Activated T-helper 1 cell treated with Interleukin-2 at 50 U/mL for 16 hours (primary cell): Measurements from ENCODE around the gene LDB2.
"Not testable (repeated sequence)": the region's sequence is repeated elsewhere in the genome, so short reads cannot be mapped to it uniquely, and the experiment has no call there.

Experiments used
- DNase-seq: peaks from one replicate; pipeline ENCODE4 v3.0.0-alpha.2; 2020; ENCODE audit warnings: low read depth

LDB2 gene

GRCh38 chr4:16897991-16898827 is at the start of gene LDB2:
TSS of gene LDB2 (minus strand) at chr4:16898645.
- DNase-seq, result no peak

DNA sequence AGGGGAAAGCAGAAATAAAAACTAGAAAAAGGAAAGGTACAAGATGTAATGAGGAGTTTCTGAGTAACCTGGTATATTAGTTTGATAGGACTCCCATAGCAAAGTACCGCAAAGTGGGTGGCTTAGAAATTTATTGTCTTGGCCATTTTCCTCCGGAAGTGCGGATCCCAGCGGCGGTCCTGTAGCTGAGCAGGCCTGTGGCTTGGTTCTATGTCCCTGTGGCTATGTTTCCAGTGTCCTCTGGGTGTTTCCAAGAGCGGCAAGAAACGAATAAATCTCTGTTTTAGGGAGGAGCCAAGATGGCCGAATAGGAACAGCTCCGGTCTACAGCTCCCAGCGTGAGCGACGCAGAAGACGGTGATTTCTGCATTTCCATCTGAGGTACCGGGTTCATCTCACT is 44.0 kb upstream of the LDB2 start:
- no peak for DNase-seq

DNA sequence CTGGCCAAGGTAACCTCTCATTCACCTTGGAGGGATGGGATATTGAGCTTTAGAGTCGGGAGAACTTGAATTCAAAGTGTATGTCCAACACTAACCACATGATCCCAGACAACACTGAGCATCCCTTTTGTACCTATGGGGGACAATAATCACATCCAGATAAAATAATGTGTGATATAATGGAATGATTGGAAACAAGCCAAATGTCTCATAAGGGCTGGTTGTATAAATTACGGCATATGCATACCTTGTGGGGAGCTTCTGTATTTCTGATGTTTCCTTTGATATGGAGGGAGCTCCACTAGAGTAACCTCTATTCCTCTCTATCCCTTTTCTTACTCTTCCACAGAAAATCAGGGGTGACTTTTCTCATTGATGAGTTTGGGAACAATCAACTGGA is 40.7 kb upstream of the LDB2 start:
- DNase-seq, result no peak

DNA sequence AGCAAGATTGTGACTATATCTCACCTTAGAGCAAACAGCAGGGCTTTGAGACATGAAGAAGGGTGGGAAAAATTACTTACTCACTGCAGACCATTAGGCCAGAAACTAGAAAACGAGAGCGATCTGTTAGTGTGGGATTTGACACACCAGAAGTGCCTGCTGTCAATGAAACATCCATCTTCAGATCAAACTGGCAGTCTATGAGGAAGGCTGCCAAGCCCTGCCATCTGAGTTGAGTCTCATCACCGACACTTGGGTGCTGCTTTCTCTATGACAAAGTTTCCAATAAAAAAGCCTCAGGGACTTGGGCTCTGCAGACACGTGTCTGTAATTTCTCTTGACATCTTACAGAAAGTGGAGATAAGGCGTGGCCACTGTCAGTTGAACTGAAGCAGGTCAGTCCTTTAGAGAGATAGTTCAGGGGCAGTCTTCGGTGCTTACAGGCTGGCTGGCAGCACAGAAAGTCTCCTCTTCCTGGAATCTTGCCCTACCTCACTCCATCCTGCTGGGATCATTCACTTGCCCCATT is 40.1 kb upstream of the LDB2 start:
- DNase-seq, result no peak

GRCh38 chr4:16931339-16932305 is 33.2 kb upstream of the LDB2 start:
- DNase-seq, result no peak

DNA sequence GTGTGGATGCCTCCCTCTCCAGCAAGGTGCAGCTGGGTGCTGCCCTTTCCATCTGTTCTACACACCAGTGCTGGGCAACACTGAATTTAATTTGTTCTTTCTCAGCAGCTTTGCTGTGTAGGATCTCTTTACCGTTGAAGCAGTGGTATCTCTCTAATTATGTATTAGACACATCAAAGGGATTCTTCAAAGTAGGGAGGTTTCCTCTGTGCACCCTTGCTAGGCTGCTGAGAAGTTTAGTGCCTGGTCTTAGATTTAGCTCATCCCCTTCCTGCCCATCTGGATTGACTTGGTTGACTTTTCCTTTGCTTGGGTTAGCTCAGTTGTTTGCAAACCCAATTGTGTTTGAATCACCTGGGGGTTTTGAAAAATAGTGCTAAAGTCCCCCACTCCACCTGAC is 27.8 kb upstream of the LDB2 start:
- DNase-seq, result no peak

DNA sequence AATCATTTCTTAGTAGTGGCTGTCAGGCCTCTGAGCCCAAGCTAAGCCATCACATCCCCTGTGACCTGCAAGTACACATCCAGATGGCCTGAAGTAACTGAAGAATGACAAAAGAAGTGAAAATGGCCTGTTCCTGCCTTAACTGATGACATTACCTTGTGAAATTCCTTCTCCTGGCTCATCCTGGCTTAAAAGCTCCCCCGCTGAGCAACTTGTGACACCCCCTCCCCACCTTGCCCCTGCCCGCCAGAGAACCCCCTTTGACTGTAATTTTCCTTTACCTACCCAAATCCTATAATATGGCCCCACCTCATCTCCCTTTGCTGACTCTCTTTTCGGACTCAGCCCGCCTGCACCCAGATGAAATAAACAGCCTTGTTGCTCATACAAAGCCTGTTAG is 20.3 kb upstream of the LDB2 start:
- DNase-seq, result not testable (repeated sequence)

GRCh38 chr4:16916719-16917337 is 18.4 kb upstream of the LDB2 start:
- DNase-seq, result peak; percentile 25

DNA sequence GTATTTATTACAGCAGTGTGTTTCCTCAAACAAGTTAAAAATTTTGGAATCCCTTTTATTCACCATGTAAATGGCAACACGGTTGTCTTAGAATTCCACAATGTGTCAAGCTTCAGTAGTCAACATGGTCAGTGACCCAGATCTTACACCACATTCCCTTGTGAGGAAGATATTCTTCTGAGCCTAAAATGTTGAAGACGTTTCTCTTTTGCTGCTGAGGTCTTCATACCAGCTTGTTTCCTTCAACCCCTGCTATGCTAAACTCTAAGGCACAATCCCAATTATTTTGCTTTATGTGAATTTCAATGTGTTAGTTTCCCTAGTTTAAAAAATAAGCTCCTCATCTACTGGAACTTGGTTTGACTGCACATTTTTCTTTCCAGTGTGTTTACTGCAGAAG is 17.6 kb upstream of the LDB2 start:
- no peak for DNase-seq

DNA sequence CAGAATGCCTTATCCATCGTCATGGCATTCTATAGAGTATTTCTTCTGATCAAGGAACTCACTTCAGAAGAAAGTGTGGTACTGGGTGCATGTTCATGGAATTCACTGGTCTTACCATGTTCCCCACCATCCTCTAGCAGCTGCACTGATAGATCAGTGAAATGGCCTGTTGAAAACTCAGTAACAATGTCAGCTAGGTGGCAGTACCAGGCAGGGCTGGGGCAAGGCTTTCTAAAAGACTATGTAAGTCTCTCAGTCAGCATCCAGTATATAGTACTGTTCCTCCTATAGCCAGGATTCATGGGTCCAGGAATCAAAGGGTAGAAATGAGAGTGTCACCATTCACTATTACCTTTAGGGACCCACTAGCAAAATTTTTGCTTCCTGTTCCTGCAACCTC is 15.8 kb upstream of the LDB2 start:
- DNase-seq, result no peak

DNA sequence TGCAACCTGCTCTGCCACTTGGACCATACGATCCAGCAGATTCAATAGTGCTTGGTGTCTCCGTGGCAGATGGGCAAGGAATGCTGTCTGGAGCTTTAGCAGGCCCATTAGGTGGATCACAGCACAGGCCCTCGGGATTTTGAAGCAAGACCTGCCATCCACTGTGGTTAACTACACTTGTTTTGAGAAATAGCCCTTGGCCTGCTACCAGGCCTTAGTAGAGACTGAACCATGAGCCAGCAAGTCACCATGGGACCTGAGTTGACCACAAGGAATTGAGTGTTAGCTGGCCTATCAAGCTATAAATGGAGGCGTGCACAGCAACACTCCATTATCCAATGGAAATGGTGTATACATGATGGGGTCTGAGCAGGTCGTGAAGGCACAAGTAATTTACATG is 14.5 kb upstream of the LDB2 start:
- DNase-seq, result no peak

GRCh38 chr4:16909281-16909680 is 10.8 kb upstream of the LDB2 start:
- no peak for DNase-seq

- DNase-seq, result no peak
These were observed 10.1 kb upstream of the LDB2 start for GRCh38 chr4:16908377-16909021.

GRCh38 chr4:16900325-16900724 is 1.9 kb upstream of the LDB2 start:
- DNase-seq, result no peak

GRCh38 chr4:16896881-16897750 is 1.3 kb downstream of the LDB2 start:
- DNase-seq, result no peak

DNA sequence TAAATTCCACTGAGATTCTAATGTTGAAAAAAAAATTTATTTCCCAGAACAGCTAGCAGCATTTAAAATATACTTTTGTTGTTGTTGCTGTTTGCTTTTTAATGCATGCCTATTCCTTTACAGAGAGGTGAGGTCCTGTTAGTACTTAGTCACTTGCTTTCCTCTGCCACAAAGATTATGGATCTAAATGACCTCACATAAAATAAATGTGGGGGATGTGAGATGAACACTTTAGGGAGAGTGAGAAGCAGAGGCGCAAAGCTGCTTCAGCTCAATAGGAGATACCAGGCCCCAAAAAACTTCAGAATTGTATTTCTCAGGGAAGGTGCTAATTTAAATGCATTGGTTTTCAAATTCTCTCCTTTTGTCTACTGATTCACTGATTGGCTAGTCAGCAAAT is 4.0 kb downstream of the LDB2 start:
- no peak for DNase-seq

- DNase-seq, result no peak
These were observed 5.2 kb downstream of the LDB2 start for GRCh38 chr4:16893141-16893651.

GRCh38 chr4:16890651-16891050 is 7.8 kb downstream of the LDB2 start:
- no peak for DNase-seq

GRCh38 chr4:16889945-16890344 is 8.5 kb downstream of the LDB2 start:
- DNase-seq, result no peak

GRCh38 chr4:16887887-16888286 is 10.6 kb downstream of the LDB2 start:
- no peak for DNase-seq
